ENCODE measurements around the gene ZSCAN10. TPM values are rescaled to one million over a fixed set of nuclear protein-coding genes. Genes with fewer than 3 reads are reported as not detected.

The ZSCAN10 gene
- total RNA-seq, 1 donor from 2014 or later, result 0.34 TPM

DNA sequence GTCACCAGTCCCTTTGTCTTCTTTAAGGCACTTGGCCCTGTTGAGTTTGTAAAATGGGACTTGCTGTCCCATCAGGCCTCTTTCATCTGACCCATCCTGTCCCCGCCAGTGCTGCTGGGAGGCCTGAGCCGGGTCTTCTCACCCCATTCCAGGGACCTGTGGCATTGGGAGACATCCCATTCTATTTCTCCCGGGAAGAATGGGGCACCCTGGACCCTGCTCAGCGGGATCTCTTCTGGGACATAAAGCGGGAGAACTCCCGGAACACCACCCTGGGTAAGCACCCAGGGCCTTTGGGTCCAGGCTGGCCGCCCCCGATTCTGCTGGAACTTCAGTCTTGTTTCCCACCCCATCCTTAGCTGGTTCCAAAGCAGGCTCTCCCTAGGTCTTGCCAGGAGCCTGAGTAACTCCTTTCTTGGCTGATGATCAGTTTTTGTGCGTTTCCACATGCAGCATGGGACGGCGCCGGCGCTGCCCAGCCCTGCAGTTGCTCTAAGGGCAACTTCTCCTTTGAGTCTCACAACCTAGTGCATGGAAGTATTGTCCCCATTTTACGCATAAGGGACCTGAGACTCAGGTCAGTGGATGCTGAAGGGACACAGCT lies 39.8 kb upstream of the ZSCAN10 start:
- TF ChIP-seq CTCF (IDR thresholded peaks at IDR 0.05; ENCODE audit: unreplicated experiment), result no peak
- H3K9me3 Mint-ChIP-seq (ENCODE audit: low read depth), result no peaks in the 10 kb centered on the region
- peaks cover 11% of the 10 kb centered on the region for H3K36me3 Mint-ChIP-seq (ENCODE audit: insufficient read depth)
- no peak overlapping the region for H3K4me3 Mint-ChIP-seq (ENCODE audit: low read depth)
- H3K4me1 Mint-ChIP-seq (ENCODE audit: low read depth), result peaks cover 6% of the 10 kb centered on the region
- H3K27me3 Mint-ChIP-seq, result no peaks in the 10 kb centered on the region
- DNase-seq (ENCODE audit: low spot score, unreplicated experiment), result no peak
- H3K27ac Mint-ChIP-seq, result no peak overlapping the region

GRCh38 chr16:3138342-3138741 lies 39.2 kb upstream of the ZSCAN10 start:
- no peak overlapping the region for H3K4me3 Mint-ChIP-seq (ENCODE audit: low read depth)
- H3K27me3 Mint-ChIP-seq, result no peaks in the 10 kb centered on the region
- peaks cover 11% of the 10 kb centered on the region for H3K36me3 Mint-ChIP-seq (ENCODE audit: insufficient read depth)
- no peak overlapping the region for H3K27ac Mint-ChIP-seq
- no peak for TF ChIP-seq CTCF (IDR thresholded peaks at IDR 0.05; ENCODE audit: unreplicated experiment)
- DNase-seq (ENCODE audit: low spot score, unreplicated experiment), result no peak
- peaks cover 9% of the 10 kb centered on the region for H3K4me1 Mint-ChIP-seq (ENCODE audit: low read depth)
- no peaks in the 10 kb centered on the region for H3K9me3 Mint-ChIP-seq (ENCODE audit: low read depth)

DNA sequence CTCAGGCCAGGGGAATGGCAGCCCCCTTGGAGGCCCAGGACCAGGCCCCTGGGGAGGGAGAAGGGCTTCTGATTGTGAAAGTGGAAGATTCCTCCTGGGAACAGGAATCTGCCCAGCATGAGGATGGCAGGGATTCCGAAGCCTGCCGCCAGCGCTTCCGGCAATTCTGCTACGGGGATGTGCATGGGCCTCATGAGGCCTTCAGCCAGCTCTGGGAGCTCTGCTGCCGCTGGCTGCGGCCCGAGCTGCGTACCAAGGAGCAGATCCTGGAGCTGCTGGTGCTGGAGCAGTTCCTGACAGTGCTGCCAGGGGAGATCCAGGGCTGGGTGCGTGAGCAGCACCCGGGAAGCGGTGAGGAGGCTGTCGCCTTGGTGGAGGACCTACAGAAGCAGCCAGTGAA lies 38.2 kb upstream of the ZSCAN10 start:
- Mint-ChIP-seq H3K27me3 (no peaks in the 10 kb centered on the region), H3K4me1 (ENCODE audit: low read depth) (peaks cover 13% of the 10 kb centered on the region), H3K27ac (no peak overlapping the region), H3K9me3 (ENCODE audit: low read depth) (no peaks in the 10 kb centered on the region), H3K36me3 (ENCODE audit: insufficient read depth) (peaks cover 7% of the 10 kb centered on the region), H3K4me3 (ENCODE audit: low read depth) (no peak overlapping the region)
- no peak for TF ChIP-seq CTCF (IDR thresholded peaks at IDR 0.05; ENCODE audit: unreplicated experiment)
- no peak for DNase-seq (ENCODE audit: low spot score, unreplicated experiment)

DNA sequence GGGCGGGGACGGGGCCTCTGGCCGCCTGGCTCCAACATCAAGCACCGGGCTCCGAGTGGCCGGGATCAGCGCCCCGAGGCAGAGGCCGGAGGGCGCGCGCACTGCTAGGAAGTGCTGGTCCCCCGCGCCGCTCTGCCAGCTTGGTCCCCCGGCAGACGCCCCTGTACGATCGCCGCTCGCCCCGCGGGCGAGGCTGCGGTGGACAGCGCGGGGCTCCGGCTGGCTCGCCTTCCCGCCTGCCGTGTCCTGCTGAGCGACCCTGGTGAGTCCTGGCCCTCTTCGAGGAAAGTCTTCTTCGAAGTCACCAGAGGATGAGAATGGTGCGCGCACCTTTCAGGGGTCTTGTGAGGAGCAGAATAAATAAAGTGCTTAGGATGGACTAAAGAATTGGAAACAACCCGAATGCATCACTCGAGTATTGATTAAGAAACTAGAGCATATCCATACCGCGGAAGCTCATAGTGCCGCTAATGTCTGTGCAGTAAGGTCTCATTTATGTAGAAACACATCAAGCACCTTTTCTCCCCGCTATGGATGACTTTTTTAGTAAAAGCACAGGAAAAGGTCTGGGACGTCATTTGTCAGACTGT lies 36.1 kb upstream of the ZSCAN10 start:
- Mint-ChIP-seq H3K36me3 (ENCODE audit: insufficient read depth) (peaks cover 3% of the 10 kb centered on the region), H3K4me1 (ENCODE audit: low read depth) (peaks cover 13% of the 10 kb centered on the region), H3K9me3 (ENCODE audit: low read depth) (no peaks in the 10 kb centered on the region), H3K27ac (peak overlapping the region; percentile 95), H3K27me3 (no peaks in the 10 kb centered on the region), H3K4me3 (ENCODE audit: low read depth) (peak overlapping the region; percentile 100)
- TF ChIP-seq CTCF (IDR thresholded peaks at IDR 0.05; ENCODE audit: unreplicated experiment), result no peak
- no peak for DNase-seq (ENCODE audit: low spot score, unreplicated experiment)

GRCh38 chr16:3134338-3135125 lies 35.4 kb upstream of the ZSCAN10 start, which contains the start of gene ZNF213:
ZNF213 (plus strand) TSS chr16:3135029; CDS start chr16:3137281, 2,252 bp downstream.
- DNase-seq (ENCODE audit: low spot score, unreplicated experiment), result peak; percentile 85
- no peaks in the 10 kb centered on the region for H3K27me3 Mint-ChIP-seq
- TF ChIP-seq CTCF (IDR thresholded peaks at IDR 0.05; ENCODE audit: unreplicated experiment), result no peak
- H3K4me1 Mint-ChIP-seq (ENCODE audit: low read depth), result peaks cover 17% of the 10 kb centered on the region
- no peaks in the 10 kb centered on the region for H3K9me3 Mint-ChIP-seq (ENCODE audit: low read depth)
- peak within 1 kb of the TSS; percentile 100 for H3K4me3 Mint-ChIP-seq (ENCODE audit: low read depth)
- H3K27ac Mint-ChIP-seq, result peak within 1 kb of the TSS; percentile 100
- peaks cover 7% of the 10 kb centered on the region for H3K36me3 Mint-ChIP-seq (ENCODE audit: insufficient read depth)
